IMR-90 (cell line): Measurements from ENCODE around the gene ABCB6. TPM values are rescaled to one million over a fixed set of nuclear protein-coding genes. Genes with fewer than 3 reads are reported as not detected.
A peak's percentile ranks its signal among the peaks of the same experiment; 100 is the strongest.

Experiments
- ATAC-seq: fragments of 200-7000 bp; cut with Tn5 transposase; 2 replicates; pipeline ENCODE4 v1.9.1; 2020; ENCODE audit warnings: low read depth, mild to moderate bottlenecking, moderate library complexity
- Bru-seq: library from RNA; stranded (reverse); fragments of 400-500 nt; gene quantifications from one replicate; lab custom pipeline; 2021; lab: Mats Ljungman, UMichigan
- BruChase-seq, 2 experiments: library from RNA; stranded (reverse); fragments of 400-500 nt; gene quantifications; one replicate each; lab custom pipeline; 2021; lab: Mats Ljungman, UMichigan
- BruUV-seq: library from RNA; stranded (reverse); fragments of 400-500 nt; replicated peaks from 2 replicates; lab custom pipeline; 2021; lab: Mats Ljungman, UMichigan
- CTCF ChIA-PET: fragments of 300-600 bp; formaldehyde crosslinking; extraction: SDS; loops from one replicate; lab custom pipeline; 2021; ENCODE audit warnings: antibody characterized with exemption; lab: Yijun Ruan, JAX
- POLR2A ChIA-PET: fragments of 300-600 bp; sonication (Branson Sonifier 250); formaldehyde crosslinking; loops from one replicate; lab custom pipeline; 2022; ENCODE audit warnings: antibody characterized with exemption; ENCODE audit not compliant: unreplicated experiment; lab: Charles Lee
- DNase-seq: peaks from one replicate; pipeline ENCODE4 v3.0.0; 2013
- H2AFZ ChIP-seq: replicated peaks from 2 replicates; pipeline ENCODE3; 2013; ENCODE audit warnings: low read length, mild to moderate bottlenecking; ENCODE audit not compliant: poor library complexity
- H2AK5ac ChIP-seq: 2 replicates; pipeline ENCODE4 v1.6.1; 2013; ENCODE audit warnings: low read depth, low read length, inconsistent platforms
- H2AK9ac ChIP-seq: replicated peaks from 2 replicates; pipeline ENCODE3; 2013; ENCODE audit warnings: mild to moderate bottlenecking, low read depth, low read length, moderate library complexity; ENCODE audit not compliant: poor library complexity
- H2BK120ac ChIP-seq: 2 replicates; pipeline ENCODE4 v1.6.1; 2013; ENCODE audit warnings: low read depth, low read length, inconsistent platforms
- H2BK15ac ChIP-seq: 3 replicates; pipeline ENCODE4 v1.6.1; 2013; ENCODE audit warnings: low read depth, low read length, inconsistent platforms
- H2BK20ac ChIP-seq: 2 replicates; pipeline ENCODE4 v1.6.1; 2013; ENCODE audit warnings: low read depth, mild to moderate bottlenecking, inconsistent platforms, low read length, moderate library complexity
- H2BK5ac ChIP-seq: 2 replicates; pipeline ENCODE4 v1.6.1; 2013; ENCODE audit warnings: mild to moderate bottlenecking, low read depth, low read length, inconsistent platforms; ENCODE audit not compliant: poor library complexity, severe bottlenecking
- H3K14ac ChIP-seq: replicated peaks from 2 replicates; pipeline ENCODE4 v1.6.1; 2013; ENCODE audit warnings: low read depth, low read length, inconsistent platforms
- H3K18ac ChIP-seq: 2 replicates; pipeline ENCODE4 v1.6.1; 2013; ENCODE audit warnings: low read depth, low read length, control low read depth
- H3K23ac ChIP-seq: 2 replicates; pipeline ENCODE4 v1.6.1; 2013; ENCODE audit warnings: low read depth, low read length, inconsistent platforms
- H3K27ac ChIP-seq: 2 replicates; pipeline ENCODE4 v1.5.1; 2013; ENCODE audit warnings: mild to moderate bottlenecking, control low read depth, low read length; ENCODE audit not compliant: insufficient read depth
- H3K27me3 ChIP-seq: 2 replicates; pipeline ENCODE4 v1.6.1; 2013; ENCODE audit warnings: low read length; ENCODE audit not compliant: control insufficient read depth, insufficient read depth
- H3K36me3 ChIP-seq: 2 replicates; pipeline ENCODE4 v1.6.1; 2013; ENCODE audit warnings: low read length, mixed read lengths; ENCODE audit not compliant: control insufficient read depth, insufficient read depth
- H3K4ac ChIP-seq: 2 replicates; pipeline ENCODE4 v1.6.1; 2013; ENCODE audit warnings: low read depth, low read length, inconsistent platforms
- H3K4me1 ChIP-seq: 2 replicates; pipeline ENCODE4 v1.6.1; 2013; ENCODE audit warnings: low read length, mixed read lengths; ENCODE audit not compliant: control insufficient read depth, insufficient read depth
- H3K4me2 ChIP-seq: 2 replicates; pipeline ENCODE4 v1.6.1; 2013; ENCODE audit warnings: low read depth, mild to moderate bottlenecking, control low read depth, low read length, moderate library complexity
- H3K4me3 ChIP-seq: 2 replicates; pipeline ENCODE4 v1.5.1; 2013; ENCODE audit warnings: low read depth, mild to moderate bottlenecking, control low read depth, low read length, moderate library complexity; ENCODE audit not compliant: insufficient read depth
- H3K56ac ChIP-seq: 2 replicates; pipeline ENCODE4 v1.6.1; 2013; ENCODE audit warnings: low read length, inconsistent platforms; ENCODE audit not compliant: insufficient read depth; ENCODE audit errors: extremely low read depth
- H3K79me1 ChIP-seq, 2 experiments: 2 replicates each; pipeline ENCODE4 v1.6.1; 2013; ENCODE audit warnings: low read length in 2 of 2, inconsistent platforms in 1 of 2, low read depth in 1 of 2
- H3K9ac ChIP-seq: 2 replicates; pipeline ENCODE4 v1.6.1; 2013; ENCODE audit warnings: low read depth, low read length, control low read depth
- H3K9me1 ChIP-seq: 2 replicates; pipeline ENCODE4 v1.6.1; 2013; ENCODE audit warnings: low read length, inconsistent platforms; ENCODE audit not compliant: insufficient read depth
- H3K9me3 ChIP-seq: 2 replicates; pipeline ENCODE4 v1.6.1; 2013; ENCODE audit warnings: low read length; ENCODE audit not compliant: control insufficient read depth, insufficient read depth
- H4K20me1 ChIP-seq: 2 replicates; pipeline ENCODE4 v1.6.1; 2013; ENCODE audit warnings: low read length, inconsistent platforms; ENCODE audit not compliant: insufficient read depth
- H4K5ac ChIP-seq: 2 replicates; pipeline ENCODE4 v1.6.1; 2013; ENCODE audit warnings: mild to moderate bottlenecking, low read depth, low read length, control low read depth
- H4K8ac ChIP-seq, 2 experiments: 2 replicates each; pipeline ENCODE4 v1.6.1; 2013; ENCODE audit warnings: low read depth in 2 of 2, low read length in 2 of 2, control low read depth in 1 of 2, inconsistent platforms in 1 of 2
- H4K91ac ChIP-seq: 2 replicates; pipeline ENCODE4 v1.6.1; 2013; ENCODE audit warnings: low read depth, low read length, inconsistent platforms; ENCODE audit not compliant: insufficient read depth
- BHLHE40 ChIP-seq: fragments of 150-350 bp; IDR thresholded peaks from 2 replicates; pipeline ENCODE4 v1.6.1; 2016; ENCODE audit warnings: mild to moderate bottlenecking, low read depth, low read length
- CEBPB ChIP-seq: IDR thresholded peaks from 2 replicates; pipeline ENCODE4 v1.6.1; 2012; ENCODE audit warnings: low read depth, low read length, improper control_type of control experiment
- CHD1 ChIP-seq: IDR thresholded peaks from 2 replicates; pipeline ENCODE4 v1.6.1; 2012; ENCODE audit warnings: low read depth, low read length, improper control_type of control experiment
- CTCF ChIP-seq: conservative IDR thresholded peaks from 2 replicates; pipeline ENCODE4 v1.5.1; 2012; ENCODE audit warnings: mild to moderate bottlenecking, low read depth, low read length, improper control_type of control experiment
- FOS ChIP-seq: fragments of 150-350 bp; IDR thresholded peaks from 2 replicates; pipeline ENCODE4 v1.6.1; 2016; ENCODE audit warnings: low read depth, low read length
- MAFK ChIP-seq: IDR thresholded peaks from 2 replicates; pipeline ENCODE4 v1.6.1; 2012; ENCODE audit warnings: low read depth, low read length, improper control_type of control experiment
- MAZ ChIP-seq: IDR thresholded peaks from 2 replicates; pipeline ENCODE4 v1.6.1; 2012; ENCODE audit warnings: low read depth, mild to moderate bottlenecking, low read length, improper control_type of control experiment, moderate library complexity, borderline replicate concordance
- MXI1 ChIP-seq: IDR thresholded peaks from 2 replicates; pipeline ENCODE4 v1.6.1; 2012; ENCODE audit warnings: low read depth, mild to moderate bottlenecking, low read length, moderate library complexity, borderline replicate concordance
- NFE2L2 ChIP-seq: fragments of 150-350 bp; IDR thresholded peaks from 2 replicates; pipeline ENCODE4 v1.6.1; 2016; ENCODE audit warnings: low read depth, mild to moderate bottlenecking, low read length
- POLR2A ChIP-seq: IDR thresholded peaks from 2 replicates; pipeline ENCODE4 v1.6.1; 2012; ENCODE audit warnings: mild to moderate bottlenecking, low read depth, low read length
- RAD21 ChIP-seq: IDR thresholded peaks from 2 replicates; pipeline ENCODE4 v1.6.1; 2012; ENCODE audit warnings: low read length, improper control_type of control experiment
- RCOR1 ChIP-seq: IDR thresholded peaks from 2 replicates; pipeline ENCODE4 v1.6.1; 2012; ENCODE audit warnings: mild to moderate bottlenecking, low read length, improper control_type of control experiment; ENCODE audit not compliant: insufficient replicate concordance
- SMC3 ChIP-seq: fragments of 150-350 bp; IDR thresholded peaks from 2 replicates; pipeline ENCODE4 v1.6.1; 2016; ENCODE audit warnings: low read depth, mild to moderate bottlenecking, antibody characterized with exemption, low read length, moderate library complexity
- whole genome bisulfite sequencing, 2 experiments: methylation state at CpG; one replicate each; pipeline versions ENCODE4 v1.1.5 to v1.1.7; 2013; ENCODE audit warnings: missing lambda C conversion rate in 2 of 2; ENCODE audit not compliant: insufficient read length in 1 of 2; ENCODE audit errors: extremely low coverage in 2 of 2; 5-methylcytosine and 5-hydroxymethylcytosine counted together
- dilution Hi-C: fragments of 300-500 bp; cut with HindIII; formaldehyde crosslinking; loops from one replicate; pipeline ENCODE4 v1.14.3; 2018; ENCODE audit warnings: low sequenced_read_pairs; ENCODE audit not compliant: unreplicated experiment
- in situ Hi-C: fragments of 300-500 bp; cut with MboI; formaldehyde crosslinking; loops from 3 replicates; pipeline ENCODE4 v1.14.3; 2019; ENCODE audit warnings: low sequenced_read_pairs, inconsistent platforms, mixed read lengths
- intact Hi-C: fragments of 100-400 bp; cut with micrococcal nuclease; formaldehyde crosslinking; loops from 2 replicates; pipeline ENCODE4 v1.10.0; 2022
- long read RNA-seq: library from polyadenylated mRNA; unstranded; transcript quantifications from one replicate; pipeline ENCODE4 v2.0.0, GENCODE V29; 2021; ENCODE audit not compliant: unreplicated experiment
- polyA plus RNA-seq, 3 experiments: library from polyadenylated mRNA; depleted of rRNA; stranded (reverse); fragments of >200 nt; gene quantifications; 2 replicates each; pipeline ENCODE4 v1.2.3, GENCODE V29; 2012; ENCODE audit warnings: low replicate concordance in 1 of 3
- total RNA-seq: library from RNA; depleted of rRNA; stranded (reverse); fragments of >200 nt; gene quantifications from 2 replicates; pipeline ENCODE4 v1.2.3, GENCODE V29; 2012; rRNA removed

The ABCB6 gene
- total RNA-seq (10.8 and 12.5 TPM in 2 replicates), polyA plus RNA-seq (2012; rRNA removed) (24.3 and 24.7 TPM in 2 replicates), Bru-seq, nascent RNA (percentile 74 among the genes with signal in this experiment), BruChase-seq, experiment 1, labeled RNA remaining after a 6-hour chase (percentile 88 among the genes with signal in this experiment), BruChase-seq, experiment 2, labeled RNA remaining after a 2-hour chase (percentile 90 among the genes with signal in this experiment)
- polyA plus RNA-seq (2012; cell fraction: cytosol; rRNA removed), result 12.5 and 13.7 TPM in 2 replicates
- polyA plus RNA-seq (2012; cell fraction: nucleus; rRNA removed; ENCODE audit: low replicate concordance), result 140 and 197 TPM in 2 replicates
- long read RNA-seq, transcript ABCB6-201 (19 exons, 3,045 nt), result major isoform, 37 of 58 reads
- long read RNA-seq, partial matches to known transcripts, result 1 of 58 reads
- long read RNA-seq, other reads (novel, unspliced or antisense), result 17 of 58 reads

DNA sequence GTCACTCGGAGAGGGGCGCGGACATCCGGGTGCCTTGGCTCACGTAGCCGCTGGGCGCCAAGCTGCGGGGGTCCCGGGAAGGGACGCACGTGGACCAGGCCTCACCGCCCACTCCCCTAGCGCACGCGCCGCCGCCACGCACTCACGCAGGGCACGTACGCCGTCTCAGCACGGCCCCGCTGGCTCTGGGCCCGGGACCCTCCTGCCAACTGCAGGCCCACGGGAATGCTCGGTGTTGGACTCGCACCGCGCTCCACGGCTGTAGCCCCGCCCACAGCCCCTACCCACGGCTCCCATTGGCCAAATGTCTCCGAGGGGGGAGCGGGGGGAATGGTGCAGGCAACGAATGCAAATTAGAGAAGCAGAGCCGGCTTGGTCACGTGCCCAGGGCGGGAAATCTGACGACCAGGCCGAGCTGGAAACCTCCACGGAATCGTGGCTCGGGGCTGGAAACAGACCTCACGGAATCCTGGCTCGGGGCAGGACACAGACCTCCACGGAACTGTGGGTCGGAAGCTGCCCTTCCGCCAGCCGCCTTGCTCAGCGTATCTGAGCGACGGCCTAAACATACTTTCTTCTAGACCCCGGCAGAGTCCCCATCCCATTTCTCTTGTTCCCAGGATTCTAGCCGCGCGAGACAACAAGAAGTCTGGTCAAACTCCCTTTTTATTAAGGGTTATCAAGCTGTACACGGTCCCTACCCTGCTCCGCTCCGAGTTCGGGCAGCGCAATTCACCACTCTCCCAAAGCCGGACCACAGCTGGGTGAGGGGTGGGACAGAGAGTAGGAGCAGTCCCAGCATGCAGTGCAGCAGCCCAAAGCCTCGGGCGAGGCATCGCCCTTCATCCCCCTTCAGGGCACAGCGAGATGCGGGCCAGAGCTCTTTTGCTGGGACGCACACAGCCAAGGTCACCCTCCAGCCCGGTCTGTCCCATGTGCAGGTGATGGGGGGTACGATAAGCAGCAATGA, at the start of gene ABCB6:
Gene ABCB6 (minus strand): TSS at position 227 of the 970 bp plus-strand sequence. CDS start 285 bp downstream, outside the sequence.
- Histone ChIP-seq H3K9ac (peak within 1 kb of the TSS; percentile 77), H4K5ac (peak within 1 kb of the TSS; percentile 78), H3K56ac (peak within 1 kb of the TSS; percentile 82; the same call in 1 of the 2 replicates), H3K14ac (peak within 1 kb of the TSS; percentile 88), H2AFZ (peak within 1 kb of the TSS; percentile 91), H3K27me3 (no peaks in the 10 kb centered on the region), H2BK15ac (peak within 1 kb of the TSS; percentile 41; the same call in 1 of the 3 replicates), H3K4me3 (peak within 1 kb of the TSS; percentile 54), H3K9me3 (no peaks in the 10 kb centered on the region), H3K9me1 (peaks cover 6% of the 10 kb centered on the region), H3K18ac (peak within 1 kb of the TSS; percentile 81), H2AK9ac (peak within 1 kb of the TSS; percentile 97), H2BK20ac (peak within 1 kb of the TSS; percentile 53; the same call in 1 of the 2 replicates), H2BK120ac (peak within 1 kb of the TSS; percentile 90), H3K4ac (peak within 1 kb of the TSS; percentile 98), H3K27ac (peak within 1 kb of the TSS; percentile 92), H3K23ac (peak within 1 kb of the TSS; percentile 98), H3K4me1 (peaks cover 5% of the 10 kb centered on the region; the same call in 1 of the 2 replicates), H4K20me1 (peaks cover 11% of the 10 kb centered on the region), H3K79me1 (peaks cover 8 to 31% of the 10 kb centered on the region in 2 experiments; a peak in 3 of 4 replicates), H3K36me3 (peaks cover 50% of the 10 kb centered on the region), H3K4me2 (peak within 1 kb of the TSS; percentile 93), H2BK5ac (peak within 1 kb of the TSS; percentile 91), H2AK5ac (peak within 1 kb of the TSS; percentile 90), H4K8ac (peak within 1 kb of the TSS; percentile 16 to 87; a peak in 3 of 4 replicates), H4K91ac (peak within 1 kb of the TSS; percentile 97)
- dilution Hi-C loops (no loop called here), intact Hi-C loops (loop anchor here (1.0 to 2.0 kb wide), 3 partner anchors 59 to 79 kb away; partner anchors contain the start of genes DNAJB2 and NHEJ1), in situ Hi-C loops (no loop called here)
- 3% methylated on average over 32 of the region's 71 CpGs; no CpG with 5 or more reads in 1 of the 2 experiments for WGBS, 2 experiments
- DNase-seq (peak; percentile 90), ATAC-seq (peak; percentile 89)
- no TSS peak for BruUV-seq
- CTCF ChIA-PET, result interaction anchor here (0.8 to 0.9 kb wide), 2 partner anchors 13 to 76 kb away, joined by 3 read pairs; partner anchors contain the start of gene ZFAND2B
- POLR2A ChIA-PET, result no interaction called here
- TF ChIP-seq RCOR1 (no peak), CEBPB (no peak), POLR2A (no peak; the same call in 1 of the 2 replicates), BHLHE40 (peak; percentile 83), RAD21 (no peak), CTCF (no peak), SMC3 (no peak), MXI1 (peak; percentile 84), MAFK (no peak), MAZ (peak; percentile 52; the same call in 1 of the 2 replicates), CHD1 (no peak), FOS (no peak), NFE2L2 (no peak)
